ENCODE data around the gene ZNF384. TPM values are rescaled to one million over a fixed set of nuclear protein-coding genes. Genes with fewer than 3 reads are reported as not detected.

ZNF384 gene
- polyA plus RNA-seq, 1 experiment, result 39.3 TPM

DNA sequence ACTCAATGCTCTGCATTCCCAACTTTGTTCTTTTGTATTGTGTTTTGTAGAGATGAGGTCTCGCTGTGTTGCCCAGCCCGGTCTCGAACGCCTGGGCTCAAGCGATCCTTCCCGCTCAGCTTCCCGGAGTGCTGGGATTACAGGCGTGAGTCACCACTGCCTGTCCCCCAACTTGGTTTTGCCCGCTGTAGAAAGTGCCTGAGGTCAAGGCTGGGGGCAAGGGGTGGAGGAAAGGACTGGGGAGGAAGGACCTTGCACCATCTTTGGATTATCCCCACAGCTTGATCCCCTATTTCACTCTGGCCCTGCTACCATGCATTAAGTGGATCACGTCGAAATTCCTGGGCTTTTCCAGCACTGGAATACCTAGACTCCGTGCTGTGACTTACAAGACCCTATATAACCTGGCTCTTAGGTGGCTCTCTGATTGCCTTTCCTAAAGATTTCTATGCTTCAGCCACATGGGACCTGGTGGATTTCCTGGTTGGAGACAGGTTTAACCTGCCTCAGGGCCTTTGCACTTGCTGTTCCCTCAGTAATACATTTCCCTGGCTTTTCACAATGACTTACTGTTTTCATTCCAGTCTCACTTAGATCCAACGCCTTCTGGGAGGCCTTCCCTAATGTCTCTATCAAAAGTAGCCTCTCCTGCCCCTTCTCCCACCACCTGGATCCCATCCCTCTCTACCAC, 12.0 kb upstream of the ZNF384 start:
- H3K4me3 ChIP-seq (ENCODE audit: low read depth, low read length), result peak overlapping the region; percentile 76
- peaks cover 3% of the 10 kb centered on the region for H3K27me3 ChIP-seq (ENCODE audit: control insufficient read depth, insufficient read depth, low read length)
- H3K27ac ChIP-seq (ENCODE audit: low read depth, low read length), result no peak overlapping the region
- no peaks in the 10 kb centered on the region for H3K9me3 ChIP-seq (ENCODE audit: control insufficient read depth, insufficient read depth, low read length)
- CTCF ChIA-PET, result no interaction called here
- no peak for DNase-seq (ENCODE audit: low read depth, low spot score)
- POLR2A ChIA-PET, result no interaction called here
- TF ChIP-seq, protein P1, sequence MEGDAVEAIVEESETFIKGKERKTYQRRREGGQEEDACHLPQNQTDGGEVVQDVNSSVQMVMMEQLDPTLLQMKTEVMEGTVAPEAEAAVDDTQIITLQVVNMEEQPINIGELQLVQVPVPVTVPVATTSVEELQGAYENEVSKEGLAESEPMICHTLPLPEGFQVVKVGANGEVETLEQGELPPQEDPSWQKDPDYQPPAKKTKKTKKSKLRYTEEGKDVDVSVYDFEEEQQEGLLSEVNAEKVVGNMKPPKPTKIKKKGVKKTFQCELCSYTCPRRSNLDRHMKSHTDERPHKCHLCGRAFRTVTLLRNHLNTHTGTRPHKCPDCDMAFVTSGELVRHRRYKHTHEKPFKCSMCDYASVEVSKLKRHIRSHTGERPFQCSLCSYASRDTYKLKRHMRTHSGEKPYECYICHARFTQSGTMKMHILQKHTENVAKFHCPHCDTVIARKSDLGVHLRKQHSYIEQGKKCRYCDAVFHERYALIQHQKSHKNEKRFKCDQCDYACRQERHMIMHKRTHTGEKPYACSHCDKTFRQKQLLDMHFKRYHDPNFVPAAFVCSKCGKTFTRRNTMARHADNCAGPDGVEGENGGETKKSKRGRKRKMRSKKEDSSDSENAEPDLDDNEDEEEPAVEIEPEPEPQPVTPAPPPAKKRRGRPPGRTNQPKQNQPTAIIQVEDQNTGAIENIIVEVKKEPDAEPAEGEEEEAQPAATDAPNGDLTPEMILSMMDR (IDR thresholded peaks at IDR 0.05; ENCODE audit: low read depth, low read length), result no peak

DNA sequence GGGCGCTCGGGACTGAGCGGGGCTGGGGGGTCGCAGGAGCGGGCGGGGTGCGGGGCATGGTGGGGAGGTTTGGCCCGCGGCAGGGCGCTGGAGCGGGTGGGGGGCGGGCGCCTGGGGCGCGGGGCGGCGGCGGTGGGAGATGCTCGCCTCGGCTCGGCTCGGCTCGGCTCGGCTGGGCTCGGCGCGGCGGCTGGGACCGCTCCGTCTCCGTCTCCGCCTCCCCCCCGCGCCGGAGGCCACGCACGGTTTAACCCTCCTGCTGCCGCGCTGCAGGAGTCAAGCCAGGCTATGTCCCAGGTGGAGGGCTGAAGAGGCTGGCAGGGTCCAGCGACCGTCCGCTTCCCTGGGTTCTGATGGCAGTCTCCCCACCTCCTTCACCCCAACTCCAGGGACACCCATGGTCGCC, 11.5 kb upstream of the ZNF384 start, which contains the start of gene PIANP:
Gene PIANP (minus strand): TSS at position 170 of the 406 bp plus-strand sequence. CDS start 2,754 bp downstream, outside the sequence.
- H3K27ac ChIP-seq (ENCODE audit: low read depth, low read length), result no peak within 1 kb of the TSS
- peak within 1 kb of the TSS; percentile 76 for H3K4me3 ChIP-seq (ENCODE audit: low read depth, low read length)
- H3K9me3 ChIP-seq (ENCODE audit: control insufficient read depth, insufficient read depth, low read length), result no peaks in the 10 kb centered on the region
- ChIA-PET POLR2A (interaction anchor here (0.7 to 1.2 kb wide), 3 partner anchors 11 to 159 kb away, joined by 4 to 18 read pairs (median 4); partner anchors contain the start of genes COPS7A and ZNF384), CTCF (no interaction called here)
- DNase-seq (ENCODE audit: low read depth, low spot score), result no peak
- H3K27me3 ChIP-seq (ENCODE audit: control insufficient read depth, insufficient read depth, low read length), result peaks cover 3% of the 10 kb centered on the region
- TF ChIP-seq, protein P1 (IDR thresholded peaks at IDR 0.05; ENCODE audit: low read depth, low read length), result no peak

DNA sequence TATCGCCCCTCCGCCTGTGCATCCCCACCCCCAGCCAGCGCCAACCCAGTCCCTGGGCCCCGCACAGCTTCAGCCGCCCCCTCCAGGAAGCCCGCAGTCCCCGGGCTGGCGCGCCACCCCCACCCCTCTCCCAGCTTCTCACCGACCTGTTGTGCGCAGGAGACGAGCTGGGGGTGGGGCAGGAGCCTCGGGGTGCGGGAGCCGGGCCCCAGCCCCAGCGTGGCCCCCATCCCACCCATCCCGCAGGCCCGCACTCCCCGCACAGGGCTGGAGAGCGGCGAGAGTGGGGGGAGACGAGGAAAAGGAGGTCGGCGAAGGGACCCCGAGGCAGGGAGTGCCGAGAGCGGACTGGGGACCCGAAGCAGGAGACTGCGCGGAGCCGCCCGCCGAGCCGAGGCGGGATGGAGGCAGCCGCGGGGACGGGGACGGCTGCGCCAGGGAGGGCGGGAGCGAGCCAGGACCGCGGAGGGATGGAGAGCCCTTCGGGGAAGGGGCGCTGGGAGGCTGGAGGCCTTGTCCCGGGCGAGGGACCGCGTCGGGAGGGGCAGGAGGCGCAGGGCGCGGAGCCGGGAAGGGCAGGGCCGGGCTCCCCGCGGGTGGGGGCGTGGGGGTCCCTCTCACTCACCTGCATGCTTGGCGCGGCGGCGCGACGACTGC, 10.9 kb upstream of the ZNF384 start:
- ChIA-PET POLR2A (interaction anchor here (0.6 to 1.2 kb wide), 5 partner anchors 8 to 158 kb away, joined by 3 to 18 read pairs (median 4); partner anchors contain the start of genes COPS7A, NOP2 and ZNF384), CTCF (interaction anchor here (0.6 to 2.6 kb wide), 3 partner anchors 10 to 172 kb away, joined by 3 to 12 read pairs (median 3); no protein-coding TSS in a partner anchor)
- Histone ChIP-seq H3K27me3 (ENCODE audit: control insufficient read depth, insufficient read depth, low read length) (peaks cover 3% of the 10 kb centered on the region), H3K4me3 (ENCODE audit: low read depth, low read length) (peak overlapping the region; percentile 76), H3K27ac (ENCODE audit: low read depth, low read length) (no peak overlapping the region), H3K9me3 (ENCODE audit: control insufficient read depth, insufficient read depth, low read length) (no peaks in the 10 kb centered on the region)
- TF ChIP-seq, protein P1 (IDR thresholded peaks at IDR 0.05; ENCODE audit: low read depth, low read length), result no peak
- DNase-seq (ENCODE audit: low read depth, low spot score), result no peak

DNA sequence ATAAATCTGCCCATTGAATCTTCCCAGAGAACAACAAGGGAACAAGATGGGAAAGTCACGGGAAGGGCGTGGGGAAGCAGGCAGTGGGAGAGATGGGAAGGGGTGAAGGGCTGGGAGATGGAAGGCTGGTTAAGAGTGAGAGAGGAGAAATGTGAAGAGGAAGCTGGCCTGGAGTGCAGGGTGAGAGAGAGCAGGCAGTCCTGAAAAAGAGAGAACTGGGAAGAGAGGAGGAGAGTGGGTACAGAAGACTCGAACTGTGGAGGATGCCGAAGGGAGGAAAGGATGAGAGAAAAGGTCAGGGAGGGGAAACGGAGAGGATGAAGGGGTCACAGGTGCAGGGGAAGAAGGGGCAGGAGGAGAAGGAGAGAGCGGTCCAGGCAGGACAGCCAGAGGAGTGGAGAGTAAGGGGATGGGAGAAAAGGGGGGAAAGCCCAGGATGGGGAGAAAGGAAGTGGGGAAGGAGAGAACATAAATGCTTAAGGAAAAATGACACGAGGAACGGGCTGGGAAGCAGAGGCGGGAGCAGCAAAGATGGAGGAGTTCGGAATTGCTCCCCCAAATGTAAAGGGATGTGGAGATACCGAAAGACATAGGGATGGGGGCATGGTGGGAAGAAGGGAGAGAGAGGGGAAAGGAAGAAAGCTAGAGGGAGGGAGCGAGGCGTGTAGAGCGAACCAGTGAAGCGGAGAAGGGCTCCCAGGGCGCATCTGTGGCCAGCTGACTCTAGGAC, 10.2 kb upstream of the ZNF384 start:
- peaks cover 3% of the 10 kb centered on the region for H3K27me3 ChIP-seq (ENCODE audit: control insufficient read depth, insufficient read depth, low read length)
- no peak overlapping the region for H3K27ac ChIP-seq (ENCODE audit: low read depth, low read length)
- H3K9me3 ChIP-seq (ENCODE audit: control insufficient read depth, insufficient read depth, low read length), result no peaks in the 10 kb centered on the region
- TF ChIP-seq, protein P1 (IDR thresholded peaks at IDR 0.05; ENCODE audit: low read depth, low read length), result no peak
- DNase-seq (ENCODE audit: low read depth, low spot score), result no peak
- POLR2A ChIA-PET, result interaction anchor here (0.6 to 1.5 kb wide), 7 partner anchors 8 to 158 kb away, joined by 3 to 18 read pairs (median 4); partner anchors contain the start of genes COPS7A, NOP2 and ZNF384
- CTCF ChIA-PET, result interaction anchor here (1.2 to 2.6 kb wide), 4 partner anchors 10 to 173 kb away, joined by 3 to 12 read pairs (median 6); partner anchors contain the start of genes MLF2 and ZNF384
- H3K4me3 ChIP-seq (ENCODE audit: low read depth, low read length), result peak overlapping the region; percentile 76
